Gastrocnemius medialis (tissue), 4 donors: ENCODE results near the gene SPRY4. TPM values are rescaled to one million over a fixed set of nuclear protein-coding genes. Genes with fewer than 3 reads are reported as not detected.

Experiments
- ATAC-seq, 2 donors: fragments of 150-250 bp; one replicate each; pipeline ENCODE4 v1.9.1; 2016
- DNase-seq, 2 donors: peaks; one replicate each; pipeline ENCODE4 v3.0.0-alpha.2; 2019
- H3K27ac ChIP-seq, 4 donors: fragments of 200-600 bp; sonication (generic); 1 replicate in 1 of 4; 2 replicates in 3 of 4; pipeline ENCODE4 v1.5.1; 2016 to 2018; ENCODE audit warnings: mild to moderate bottlenecking in 2 of 4, moderate library complexity in 1 of 4
- H3K27me3 ChIP-seq, 3 donors: fragments of 200-600 bp; sonication (generic) in 2 of 3; 1 replicate in 1 of 3; 2 replicates in 2 of 3; pipeline versions ENCODE4 v1.5.1 to v1.6.0; 2016 to 2019; ENCODE audit warnings: mild to moderate bottlenecking in 1 of 3, moderate library complexity in 1 of 3
- H3K36me3 ChIP-seq, 2 donors: fragments of 200-600 bp; sonication (generic) in 1 of 2; one replicate each; pipeline ENCODE4 v1.5.1; 2017 to 2018
- H3K4me1 ChIP-seq, 2 donors: fragments of 200-600 bp; sonication (generic) in 1 of 2; one replicate each; pipeline ENCODE4 v1.5.1; 2016 to 2017; ENCODE audit warnings: mild to moderate bottlenecking in 2 of 2
- H3K4me3 ChIP-seq, 4 donors: fragments of 200-600 bp; sonication (generic) in 3 of 4; 1 replicate in 1 of 4; 2 replicates in 3 of 4; pipeline ENCODE4 v1.5.1; 2016 to 2019; ENCODE audit warnings: mild to moderate bottlenecking in 2 of 4
- H3K9me3 ChIP-seq, 3 donors: fragments of 200-600 bp; sonication (generic) in 2 of 3; 1 replicate in 1 of 3; 2 replicates in 2 of 3; pipeline ENCODE4 v1.5.1; 2016 to 2019
- CTCF ChIP-seq, 5 experiments: fragments of 450-650 bp in 3 of 5; fragments of 200-600 bp in 2 of 5; sonication (generic) in 2 of 5; IDR thresholded peaks in 4 of 5; conservative IDR thresholded peaks in 1 of 5; 1 replicate in 4 of 5; 2 replicates in 1 of 5; pipeline ENCODE4 v1.5.1; 2016 to 2019; ENCODE audit warnings: antibody characterized with exemption in 5 of 5, mild to moderate bottlenecking in 3 of 5, moderate library complexity in 3 of 5
- POLR2A ChIP-seq, 2 donors: fragments of 450-650 bp; IDR thresholded peaks; one replicate each; pipeline ENCODE4 v1.6.1; 2017; ENCODE audit warnings: antibody characterized with exemption in 2 of 2, mild to moderate bottlenecking in 2 of 2, moderate library complexity in 2 of 2
- in situ Hi-C, 4 donors: fragments of 200-750 bp; cut with MboI; loops; one replicate each; pipeline versions ENCODE4 v1.15.0 to v1.8.0; 2017; ENCODE audit warnings: low sequenced_read_pairs in 4 of 4
- intact Hi-C: fragments of 100-400 bp; cut with DNase I; formaldehyde crosslinking; loops from one replicate; pipeline ENCODE4 v1.15.1; 2023; ENCODE audit warnings: low total_unique reads
- total RNA-seq, 4 donors: library from RNA; depleted of rRNA; stranded (reverse); fragments of >200 nt; gene quantifications; one replicate each; pipeline versions ENCODE4 v1.1.0 to v1.2.3, GENCODE V29; 2016

Gene SPRY4
- total RNA-seq, 4 donors from 2014 or later, result 4.3 to 6.9 (median 5.9) TPM

GRCh38 chr5:142311725-142312124 lies 13.1 kb downstream of the SPRY4 start:
- Histone ChIP-seq H3K27me3 (no peaks in the 10 kb centered on the region), H3K27ac (no peak overlapping the region), H3K4me3 (no peak overlapping the region), H3K4me1 (peaks cover 12 to 25% of the 10 kb centered on the region in 2 donors), H3K36me3 (no peaks in the 10 kb centered on the region), H3K9me3 (no peaks in the 10 kb centered on the region)
- in situ Hi-C loops (no loop called here), intact Hi-C loops (no loop called here)
- TF ChIP-seq CTCF (IDR thresholded peaks at IDR 0.05 in 4 of 5, conservative IDR thresholded peaks at IDR 0.05 in 1 of 5), result no peak
- no peak for TF ChIP-seq POLR2A (IDR thresholded peaks at IDR 0.05)
- DNase-seq (no peak), ATAC-seq (no peak)

- no peaks in the 10 kb centered on the region for H3K36me3 ChIP-seq
Observed at GRCh38 chr5:142310803-142311202, 14.0 kb downstream of the SPRY4 start.

GRCh38 chr5:142309747-142310318 lies 15.0 kb downstream of the SPRY4 start:
- DNase-seq (no peak), ATAC-seq (no peak)
- Histone ChIP-seq H3K36me3 (no peaks in the 10 kb centered on the region), H3K4me1 (peaks cover 4 to 11% of the 10 kb centered on the region in 2 donors), H3K27ac (no peak overlapping the region), H3K27me3 (no peaks in the 10 kb centered on the region), H3K4me3 (no peak overlapping the region), H3K9me3 (no peaks in the 10 kb centered on the region)
- TF ChIP-seq CTCF (IDR thresholded peaks at IDR 0.05 in 4 of 5, conservative IDR thresholded peaks at IDR 0.05 in 1 of 5) (no peak), POLR2A (IDR thresholded peaks at IDR 0.05) (no peak)
- in situ Hi-C loops, result no loop called here
- intact Hi-C loops, result no loop called here

More at GRCh38 chr5:142310803-142311202, 14.0 kb downstream of the SPRY4 start:
- H3K4me1 ChIP-seq, result peaks cover 6 to 15% of the 10 kb centered on the region in 2 donors
- H3K27me3 ChIP-seq, result no peaks in the 10 kb centered on the region
- intact Hi-C loops, result no loop called here
- no peak overlapping the region for H3K4me3 ChIP-seq
- no peak for DNase-seq
- no peak for TF ChIP-seq POLR2A (IDR thresholded peaks at IDR 0.05)
- no peak for ATAC-seq
- no peaks in the 10 kb centered on the region for H3K9me3 ChIP-seq
- H3K27ac ChIP-seq, result no peak overlapping the region
- in situ Hi-C loops, result no loop called here

GRCh38 chr5:142308358-142308757 lies 16.5 kb downstream of the SPRY4 start:
- TF ChIP-seq CTCF (IDR thresholded peaks at IDR 0.05 in 4 of 5, conservative IDR thresholded peaks at IDR 0.05 in 1 of 5), result no peak
- no peak for TF ChIP-seq POLR2A (IDR thresholded peaks at IDR 0.05)
- ATAC-seq (no peak), DNase-seq (no peak)
- H3K36me3 ChIP-seq, result no peaks in the 10 kb centered on the region
- H3K27ac ChIP-seq, result no peak overlapping the region
- H3K27me3 ChIP-seq, result no peaks in the 10 kb centered on the region
- peaks cover 0 to 3% of the 10 kb centered on the region in 2 donors for H3K4me1 ChIP-seq
- H3K4me3 ChIP-seq, result no peak overlapping the region
- H3K9me3 ChIP-seq, result no peaks in the 10 kb centered on the region
- intact Hi-C loops, result no loop called here
- in situ Hi-C loops, result no loop called here

GRCh38 chr5:142307146-142307890 lies 17.5 kb downstream of the SPRY4 start:
- no peaks in the 10 kb centered on the region for H3K9me3 ChIP-seq
- no peak overlapping the region for H3K27ac ChIP-seq
- H3K36me3 ChIP-seq, result no peaks in the 10 kb centered on the region
- no peak for ATAC-seq
- in situ Hi-C loops, result no loop called here
- no peak for DNase-seq
- no peaks in the 10 kb centered on the region for H3K4me1 ChIP-seq
- TF ChIP-seq POLR2A (IDR thresholded peaks at IDR 0.05), result no peak
- no peak for TF ChIP-seq CTCF (IDR thresholded peaks at IDR 0.05 in 4 of 5, conservative IDR thresholded peaks at IDR 0.05 in 1 of 5)
- intact Hi-C loops, result no loop called here
- H3K27me3 ChIP-seq, result no peaks in the 10 kb centered on the region
- H3K4me3 ChIP-seq, result no peak overlapping the region
